Measurements from ENCODE around the gene SAMD4B.
A peak's percentile ranks its signal among the peaks of the same experiment; 100 is the strongest.
"Not testable (repeated sequence)": the region's sequence is repeated elsewhere in the genome, so short reads cannot be mapped to it uniquely, and the experiment has no call there.

Gene SAMD4B

DNA sequence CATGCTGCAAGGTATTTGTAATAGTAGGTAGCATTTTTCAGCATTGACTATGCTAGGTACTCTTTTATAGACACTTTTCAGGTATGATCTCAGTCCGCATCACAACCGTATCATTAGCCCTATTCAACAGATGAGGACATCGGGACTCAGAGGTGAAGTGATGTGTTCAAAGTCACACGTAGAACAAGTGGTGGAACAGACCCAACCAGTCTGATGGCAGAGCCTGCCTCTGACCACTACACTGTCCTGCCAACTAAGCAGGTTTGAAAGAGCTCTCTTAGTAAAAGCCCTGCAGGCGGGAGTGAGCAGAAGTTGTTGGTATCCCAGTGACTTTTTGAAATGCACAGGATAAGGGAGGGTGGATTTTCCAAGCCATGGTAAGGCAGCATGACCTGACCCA lies 28.5 kb downstream of the SAMD4B start:
- no peak for DNase-seq (ENCODE audit: low read depth)

DNA sequence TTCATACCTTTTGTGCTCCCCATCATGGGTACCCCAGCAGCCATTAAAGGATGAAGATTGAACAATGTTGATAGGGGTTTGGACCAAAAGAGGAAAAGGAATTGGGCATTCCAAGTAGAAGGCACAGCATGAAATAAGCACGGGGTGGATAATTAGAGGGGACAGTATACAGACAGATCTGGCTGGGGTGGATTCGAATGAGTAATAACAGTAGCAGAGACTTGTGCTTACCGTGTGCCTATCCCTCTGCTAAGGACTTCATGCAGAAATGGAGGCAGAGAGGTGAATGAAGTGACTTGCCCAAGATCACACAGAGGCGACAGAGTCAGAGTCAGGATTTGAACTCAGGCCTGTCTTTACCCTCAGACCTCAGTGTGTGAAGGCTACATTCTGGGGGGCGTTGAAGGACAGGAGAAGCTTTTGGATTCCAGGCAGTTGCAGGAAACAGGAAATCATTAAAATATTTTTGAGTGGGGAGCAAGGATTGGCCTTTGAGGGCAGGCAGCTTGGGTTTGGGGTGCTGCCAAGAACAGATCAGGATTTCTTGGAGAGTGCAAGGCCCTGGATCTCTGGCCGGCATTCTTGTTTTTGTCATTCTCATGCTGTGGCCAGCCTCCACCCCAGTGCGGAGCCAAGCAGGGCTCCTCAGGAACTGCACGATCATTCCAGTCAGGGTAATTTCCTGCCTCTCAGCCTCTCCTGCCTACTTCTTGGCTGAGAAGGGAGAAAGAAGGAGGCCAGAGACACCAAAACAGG lies 30.0 kb downstream of the SAMD4B start:
- DNase-seq (ENCODE audit: low read depth) = no peak

DNA sequence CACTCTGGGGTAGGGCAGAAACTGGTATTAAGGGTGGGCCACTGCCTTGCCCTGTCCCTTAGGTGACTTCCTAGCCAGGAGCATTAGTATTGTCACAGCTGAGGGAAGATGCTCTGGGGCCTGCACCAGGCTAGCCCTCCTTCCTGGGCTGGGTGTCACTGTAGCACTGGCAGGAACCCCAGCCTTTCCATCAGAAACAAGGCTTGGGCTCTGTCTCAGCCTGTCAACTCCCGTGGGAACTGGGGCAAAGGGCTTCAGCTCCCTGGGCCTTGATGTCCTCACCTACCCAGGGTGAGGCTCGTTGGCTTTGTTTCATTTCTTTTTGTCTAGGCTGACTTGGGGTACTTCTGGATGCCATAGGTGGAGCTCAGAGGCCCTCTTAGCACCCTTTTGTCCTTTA lies 30.7 kb downstream of the SAMD4B start:
- DNase-seq (ENCODE audit: low read depth) = no peak

DNA sequence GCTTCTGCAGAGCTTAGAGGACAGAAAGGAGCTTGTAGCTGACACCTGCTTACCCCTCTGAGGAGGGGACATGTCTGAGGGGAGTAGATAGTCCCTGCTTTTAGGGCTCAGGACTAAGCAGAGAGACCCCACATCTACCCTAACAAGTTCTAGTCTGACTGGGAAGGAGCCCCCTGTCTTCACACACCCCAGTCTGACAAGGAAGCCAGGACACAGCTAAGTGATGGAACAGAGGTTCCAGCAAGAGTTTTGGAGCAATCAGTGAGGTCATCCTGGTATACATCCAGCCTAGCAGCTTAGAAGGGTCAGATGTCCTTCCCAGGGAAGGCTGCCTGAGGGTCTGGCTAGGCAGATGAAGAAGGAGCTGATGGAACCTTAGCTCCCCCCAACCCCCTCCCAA lies 33.7 kb downstream of the SAMD4B start:
- DNase-seq (ENCODE audit: low read depth) = no peak

DNA sequence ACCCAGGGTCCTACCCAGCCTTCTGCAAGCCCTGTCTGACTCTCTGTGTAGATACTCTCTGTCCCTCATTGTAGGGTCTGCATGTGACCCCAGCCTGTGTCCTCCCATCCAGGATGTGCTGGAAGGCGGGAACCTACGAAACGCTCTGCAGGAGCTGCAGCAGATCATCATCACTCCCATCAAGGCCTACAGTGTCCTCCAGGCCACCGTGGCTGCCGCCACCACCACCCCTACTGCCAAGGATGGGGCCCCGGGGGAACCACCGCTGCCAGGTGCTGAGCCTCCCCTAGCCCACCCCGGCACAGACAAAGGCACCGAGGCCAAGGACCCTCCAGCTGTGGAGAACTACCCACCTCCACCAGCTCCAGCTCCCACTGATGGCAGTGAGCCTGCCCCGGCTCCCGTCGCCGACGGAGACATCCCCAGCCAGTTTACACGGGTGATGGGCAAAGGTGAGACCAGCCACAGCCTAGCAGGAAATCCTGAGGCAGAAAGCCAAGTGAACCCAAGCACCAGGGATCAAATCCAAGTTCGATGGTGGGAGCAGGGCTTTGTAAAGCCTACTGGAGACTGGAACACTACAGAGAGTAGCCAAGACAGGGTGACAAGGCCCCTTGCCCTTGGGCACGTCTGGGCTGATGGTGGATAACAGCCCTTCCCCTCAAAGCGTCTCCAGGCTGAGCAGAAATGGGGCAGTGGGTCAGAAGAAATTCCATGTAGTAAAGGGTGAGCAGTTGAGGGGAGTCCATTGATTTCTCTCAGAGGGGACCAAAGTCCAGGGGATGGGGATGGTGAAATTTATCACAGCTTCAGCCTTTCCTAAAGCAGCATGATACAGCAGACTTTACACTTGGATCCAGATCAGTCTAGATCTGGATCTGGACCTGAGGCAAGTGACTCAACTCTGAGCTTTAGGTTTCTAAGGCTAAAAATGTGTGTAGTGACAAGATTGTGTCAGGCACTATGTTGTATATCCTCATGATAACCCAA lies 35.4 kb downstream of the SAMD4B start:
- DNase-seq (ENCODE audit: low read depth) = no peak

DNA sequence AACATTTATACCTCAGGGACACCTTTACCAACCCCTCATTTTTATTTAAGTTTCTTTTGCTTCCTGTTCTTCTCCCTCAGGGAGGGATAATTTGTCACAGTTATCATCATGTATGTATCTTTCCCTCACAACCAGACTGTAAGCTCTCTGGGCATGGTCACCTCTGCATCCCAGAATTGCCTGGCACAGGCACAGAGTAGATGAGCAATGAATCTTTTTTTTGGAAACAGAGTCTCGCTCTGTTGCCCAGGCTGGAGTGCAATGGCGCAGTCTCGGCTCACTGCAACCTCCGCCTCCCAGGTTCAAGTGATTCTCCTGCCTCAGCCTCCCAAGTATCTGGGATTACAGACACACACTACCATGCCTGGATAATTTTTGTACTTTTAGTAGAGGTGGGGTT lies 37.1 kb downstream of the SAMD4B start:
- DNase-seq (ENCODE audit: low read depth) = not testable (repeated sequence)

DNA sequence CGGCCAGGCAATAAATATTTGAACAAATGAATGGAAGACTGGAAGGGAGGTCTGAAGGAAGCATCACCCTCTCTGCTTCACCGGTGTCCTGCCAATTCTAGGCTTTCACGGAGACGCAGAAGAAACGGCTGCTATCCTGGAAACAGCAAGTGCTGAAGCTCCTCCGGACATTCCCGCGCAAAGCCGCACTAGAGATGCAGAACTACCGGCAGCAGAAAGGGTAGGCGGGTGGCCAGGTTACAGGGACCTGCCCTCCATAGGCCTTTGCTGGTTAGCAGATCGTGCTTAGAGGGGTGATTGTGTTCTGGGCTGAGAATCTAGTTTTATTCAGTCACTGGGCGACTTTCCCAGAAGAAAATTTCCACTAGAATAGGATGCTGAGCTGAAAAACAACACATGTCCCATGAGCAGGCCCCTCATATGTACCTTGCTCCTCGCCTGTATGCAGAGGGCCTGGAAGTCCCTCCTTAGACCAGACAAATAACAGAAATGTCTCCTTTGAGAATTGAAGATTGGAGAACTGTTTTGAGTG lies 37.7 kb downstream of the SAMD4B start:
- DNase-seq (ENCODE audit: low read depth) = no peak

DNA sequence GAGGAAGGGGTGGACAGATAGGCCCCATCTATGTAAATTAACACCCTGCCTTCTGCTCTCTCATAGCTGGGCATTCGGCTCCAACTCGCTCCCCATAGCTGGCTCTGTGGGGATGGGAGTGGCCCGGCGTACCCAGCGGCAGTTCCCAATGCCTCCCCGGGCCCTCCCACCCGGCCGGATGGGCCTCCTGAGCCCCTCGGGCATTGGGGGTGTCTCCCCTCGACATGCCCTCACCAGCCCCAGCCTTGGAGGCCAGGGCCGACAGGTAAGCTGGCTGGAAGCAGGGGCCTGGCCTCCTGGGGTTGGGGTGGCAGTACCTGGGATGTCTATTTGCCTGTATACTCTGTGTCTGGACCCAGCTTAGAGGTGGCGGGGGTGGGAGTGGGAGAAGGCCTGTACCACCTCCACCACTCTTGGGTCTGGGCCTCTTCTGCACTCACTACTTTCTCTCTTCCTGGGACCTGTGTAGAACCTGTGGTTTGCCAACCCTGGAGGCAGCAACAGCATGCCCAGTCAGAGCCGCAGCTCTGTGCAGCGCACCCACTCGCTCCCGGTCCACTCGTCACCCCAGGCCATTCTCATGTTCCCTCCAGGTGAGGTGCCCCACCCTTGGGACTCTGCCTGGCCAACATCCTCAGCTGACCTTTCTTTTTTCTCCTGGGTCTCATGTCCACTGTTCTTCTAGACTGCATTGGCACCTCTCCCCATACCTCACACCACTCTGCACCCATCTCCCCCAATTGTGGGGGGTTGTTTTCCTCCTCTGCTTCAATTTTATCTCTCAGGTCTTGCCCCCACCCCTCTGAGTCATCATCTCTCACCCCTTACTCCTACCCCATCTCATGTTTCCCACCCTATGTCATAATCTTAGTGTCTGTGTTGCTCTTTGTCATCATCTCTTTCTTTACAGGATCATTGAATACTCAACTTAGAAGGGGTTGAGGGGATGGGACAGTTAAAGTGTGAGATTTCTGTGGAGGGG lies 38.6 kb downstream of the SAMD4B start:
- no peak for DNase-seq (ENCODE audit: low read depth)

DNA sequence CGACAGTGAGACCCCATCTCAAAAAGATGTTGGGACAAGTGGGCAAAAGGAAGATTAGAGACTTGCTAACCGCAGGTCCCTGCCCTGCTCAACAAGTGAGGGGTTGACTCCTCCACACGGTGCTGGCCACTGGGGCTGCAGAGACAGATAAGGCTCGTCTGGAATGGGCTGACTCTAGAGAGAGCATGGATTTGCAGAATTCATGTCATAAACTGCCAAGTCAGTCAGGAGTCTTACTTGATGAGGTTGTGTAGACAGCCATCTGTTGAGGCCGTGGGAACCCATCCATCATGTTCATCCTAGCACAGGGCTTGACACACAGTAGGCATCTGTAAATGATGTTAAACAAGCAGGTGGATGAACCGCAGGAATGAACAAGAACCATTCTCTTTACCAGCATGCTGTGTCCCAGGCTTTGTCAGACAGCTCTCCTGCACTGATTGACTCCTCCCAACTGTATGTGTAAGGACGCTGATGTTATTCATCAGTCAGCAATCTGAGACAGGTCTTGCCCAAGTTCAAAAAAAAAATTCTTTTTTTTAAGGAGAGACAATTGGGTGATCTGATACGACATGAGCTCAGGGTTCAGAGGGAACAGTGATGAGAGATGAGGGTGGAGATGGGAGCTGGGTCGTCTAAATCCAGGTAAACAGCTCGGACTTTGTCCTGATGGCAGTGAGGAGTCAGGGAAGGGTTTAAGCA lies 39.8 kb downstream of the SAMD4B start:
- DNase-seq (ENCODE audit: low read depth) = no peak

DNA sequence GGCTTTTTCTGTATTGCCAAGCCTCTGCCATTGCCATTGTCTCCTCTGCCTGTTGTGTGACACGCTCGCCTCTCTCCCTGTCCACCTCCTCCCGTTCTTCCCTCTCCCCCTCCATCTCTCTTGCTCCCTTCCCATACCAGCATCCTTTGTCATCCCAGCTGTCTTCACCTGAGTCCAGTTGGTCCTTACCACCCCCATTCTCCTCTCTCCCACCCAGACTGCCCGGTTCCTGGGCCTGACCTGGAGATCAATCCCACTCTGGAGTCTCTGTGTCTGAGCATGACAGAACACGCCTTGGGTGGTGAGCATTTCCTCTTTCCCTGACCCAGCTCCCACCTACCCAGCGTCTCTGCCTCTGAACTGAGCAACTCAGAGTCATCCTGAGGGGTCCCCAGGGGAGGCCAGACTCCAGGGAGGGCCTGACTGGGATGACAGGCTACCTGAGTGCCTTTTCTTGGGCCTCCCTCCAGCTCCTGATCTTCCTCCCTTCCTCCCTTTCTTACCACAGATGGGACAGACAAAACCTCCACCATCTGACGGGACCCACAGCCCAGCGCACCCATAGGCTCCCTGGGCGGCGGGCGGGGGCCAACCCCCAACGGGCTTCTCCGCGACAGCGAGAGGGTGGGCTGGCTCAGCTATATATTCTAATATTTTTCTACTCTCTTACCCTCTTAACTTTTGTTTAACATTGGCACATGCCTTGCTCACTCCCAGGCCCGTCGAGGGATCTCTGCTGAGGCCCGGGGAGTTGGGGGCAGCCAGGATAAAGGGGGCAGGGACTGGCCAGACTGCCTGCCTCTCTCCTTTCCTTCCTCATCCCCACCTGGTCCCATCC lies 41.0 kb downstream of the SAMD4B start:
- DNase-seq (ENCODE audit: low read depth) = no peak

DNA sequence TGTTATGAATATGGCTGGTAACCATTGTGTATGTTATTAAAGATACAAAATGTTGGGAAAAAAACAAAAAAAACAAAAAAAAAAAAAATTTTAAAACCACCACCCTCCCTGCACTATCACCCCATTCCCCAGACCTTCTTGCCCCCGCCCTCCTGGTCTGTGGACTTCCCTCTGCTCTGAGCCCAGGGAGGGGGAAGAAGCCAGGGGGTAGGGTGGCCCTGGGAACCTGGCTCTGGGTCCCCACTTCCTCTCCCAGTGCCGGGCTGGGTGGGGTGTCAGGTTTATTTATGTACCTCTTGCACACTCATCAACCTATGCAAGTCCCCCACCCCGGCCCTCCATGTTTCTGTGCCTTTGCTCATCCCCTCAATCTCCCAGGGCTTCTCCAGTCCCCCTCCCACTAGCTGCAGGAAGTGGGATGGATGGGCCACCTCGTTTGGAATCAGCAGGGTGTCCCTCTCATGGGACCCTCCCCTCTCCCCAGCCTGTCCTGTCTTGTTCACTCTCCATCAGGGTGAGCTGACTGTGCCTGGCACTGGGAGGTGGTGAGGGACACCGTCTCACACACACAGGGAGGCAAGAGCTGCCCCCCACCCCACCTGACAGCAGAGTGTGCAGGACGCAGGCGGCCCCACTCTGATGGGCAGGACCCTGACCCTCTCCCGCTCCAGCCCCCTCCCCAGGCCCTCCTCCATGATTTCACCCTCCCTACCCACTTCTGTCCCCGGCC lies 42.8 kb downstream of the SAMD4B start:
- no peak for DNase-seq (ENCODE audit: low read depth)

DNA sequence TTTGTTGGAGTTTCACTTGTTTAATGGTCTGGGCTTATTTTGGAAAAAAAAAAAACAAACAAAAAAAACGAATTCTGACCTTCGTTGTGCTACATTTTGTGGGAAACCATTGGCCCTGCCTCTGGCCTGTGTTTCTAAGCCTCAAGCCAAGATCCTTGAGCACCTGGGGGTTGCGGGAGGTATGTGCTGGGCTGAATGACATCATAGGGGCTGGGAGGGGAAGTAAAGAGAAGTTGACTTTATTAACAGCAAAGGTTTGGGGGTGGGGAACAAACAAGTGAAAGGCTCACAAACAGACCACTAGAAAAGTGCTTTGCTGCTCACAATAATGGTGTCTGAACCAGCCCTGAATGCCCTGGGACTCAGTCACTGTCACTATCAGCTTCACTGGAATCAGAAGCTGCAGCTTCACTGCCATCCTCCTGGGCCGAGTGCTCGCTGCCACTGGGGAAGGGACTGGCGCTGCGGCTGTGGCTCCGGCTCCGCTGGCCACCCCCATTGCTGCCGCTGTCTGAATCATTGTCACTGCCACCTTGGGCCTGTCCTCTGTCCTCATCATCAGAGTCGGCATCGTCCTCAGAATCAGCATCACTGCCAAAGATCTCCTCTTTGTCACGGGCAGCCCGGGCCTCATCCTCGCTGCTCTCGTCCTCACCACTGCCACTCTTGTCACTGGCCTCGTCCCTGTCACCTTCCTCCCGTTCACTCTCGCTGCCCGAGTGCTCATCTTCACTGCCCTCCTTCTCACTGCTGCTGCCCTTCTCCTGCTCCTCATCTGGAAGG lies 43.6 kb downstream of the SAMD4B start:
- DNase-seq (ENCODE audit: low read depth) = no peak

DNA sequence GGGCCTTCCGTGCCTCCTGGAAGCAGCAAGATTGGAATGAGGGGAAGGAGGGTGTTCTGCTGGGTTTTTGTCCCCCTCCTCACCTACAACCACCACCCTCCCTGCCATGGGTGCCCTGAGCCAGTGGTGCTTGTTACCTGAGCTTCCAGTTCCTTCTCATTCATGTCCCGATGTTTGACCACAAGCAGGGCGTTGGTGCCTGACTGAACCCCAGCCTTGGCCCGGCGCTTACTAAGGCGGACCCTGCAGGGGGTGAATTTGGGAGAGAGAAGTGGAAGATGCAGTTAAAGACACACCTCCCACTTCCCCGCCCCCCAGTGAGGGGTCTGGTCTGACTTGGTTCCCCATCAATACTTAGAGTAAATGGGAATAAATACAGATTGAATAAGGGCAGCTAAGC lies 44.3 kb downstream of the SAMD4B start:
- no peak for DNase-seq (ENCODE audit: low read depth)

DNA sequence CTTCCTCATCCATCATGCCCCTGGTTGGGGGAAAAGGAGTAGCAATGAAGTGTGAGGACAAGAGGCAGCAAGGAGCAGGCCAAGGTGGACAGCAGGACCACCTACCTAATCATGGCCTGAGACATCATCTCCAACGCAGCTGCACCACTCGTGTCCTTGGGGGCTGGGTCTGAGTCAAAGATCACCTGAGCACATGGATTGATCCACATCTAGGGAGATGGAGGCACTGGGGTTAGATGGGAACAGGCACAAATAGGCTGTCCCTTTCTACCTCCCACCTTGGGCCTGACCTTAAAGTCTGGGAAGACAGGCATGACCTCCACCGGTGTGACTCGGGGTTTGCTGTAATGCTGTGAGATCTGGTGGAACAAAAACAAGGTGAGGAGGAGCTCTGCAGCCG lies 46.4 kb downstream of the SAMD4B start:
- no peak for DNase-seq (ENCODE audit: low read depth)

DNA sequence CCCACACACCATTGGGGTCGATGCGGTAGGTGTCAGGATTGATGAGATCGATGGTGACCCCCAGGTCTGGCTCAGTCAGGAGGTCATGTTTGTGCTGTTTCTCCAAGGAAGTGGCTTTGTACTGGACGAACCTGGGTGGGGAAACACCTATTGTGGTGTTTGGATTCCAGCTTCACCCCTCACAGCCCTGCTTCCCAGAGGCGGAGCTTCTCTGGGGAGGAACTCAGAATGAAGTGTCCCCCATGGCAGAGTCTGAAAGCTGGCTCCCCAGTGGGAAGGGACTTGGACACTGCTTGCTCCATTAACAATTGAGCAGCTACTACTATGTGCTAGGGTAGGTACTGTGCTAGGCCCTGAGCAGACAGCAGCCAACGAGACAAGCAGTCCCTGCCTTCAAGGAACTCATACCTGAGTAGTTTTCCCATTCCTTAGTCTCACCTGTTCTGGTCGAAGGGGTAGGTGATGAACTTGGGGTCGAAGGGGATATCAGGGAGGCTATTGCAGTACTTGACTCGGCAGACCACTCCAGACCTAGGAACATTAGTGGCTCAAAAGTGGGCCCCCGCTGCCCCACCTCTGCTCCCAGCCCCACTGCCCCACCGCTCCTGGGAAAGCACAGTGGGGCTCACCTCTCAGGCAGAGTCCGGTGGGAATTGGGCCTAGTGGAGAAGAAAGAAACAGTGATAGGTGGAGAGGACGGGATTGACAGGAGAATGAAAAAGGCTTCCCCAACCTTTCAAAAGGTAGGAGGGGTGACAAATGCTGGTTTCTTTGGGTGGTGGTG lies 47.6 kb downstream of the SAMD4B start:
- DNase-seq (ENCODE audit: low read depth) = no peak

DNA sequence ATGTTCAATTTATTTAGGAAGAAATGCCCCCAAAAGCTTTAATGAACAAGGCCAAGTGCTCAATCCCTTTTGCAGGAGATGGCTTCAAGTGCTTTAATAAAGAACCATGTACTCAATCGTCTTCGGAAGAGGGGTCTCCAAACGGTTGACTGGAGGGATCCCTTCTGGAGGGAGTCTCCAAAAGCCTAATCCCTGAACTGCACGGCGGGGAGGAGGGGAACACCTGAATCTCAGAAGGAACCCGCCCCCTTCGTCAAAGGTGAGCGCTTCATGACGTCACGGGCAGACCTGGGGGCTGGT lies 48.2 kb downstream of the SAMD4B start:
- DNase-seq (ENCODE audit: low read depth) = peak; percentile 87

DNA sequence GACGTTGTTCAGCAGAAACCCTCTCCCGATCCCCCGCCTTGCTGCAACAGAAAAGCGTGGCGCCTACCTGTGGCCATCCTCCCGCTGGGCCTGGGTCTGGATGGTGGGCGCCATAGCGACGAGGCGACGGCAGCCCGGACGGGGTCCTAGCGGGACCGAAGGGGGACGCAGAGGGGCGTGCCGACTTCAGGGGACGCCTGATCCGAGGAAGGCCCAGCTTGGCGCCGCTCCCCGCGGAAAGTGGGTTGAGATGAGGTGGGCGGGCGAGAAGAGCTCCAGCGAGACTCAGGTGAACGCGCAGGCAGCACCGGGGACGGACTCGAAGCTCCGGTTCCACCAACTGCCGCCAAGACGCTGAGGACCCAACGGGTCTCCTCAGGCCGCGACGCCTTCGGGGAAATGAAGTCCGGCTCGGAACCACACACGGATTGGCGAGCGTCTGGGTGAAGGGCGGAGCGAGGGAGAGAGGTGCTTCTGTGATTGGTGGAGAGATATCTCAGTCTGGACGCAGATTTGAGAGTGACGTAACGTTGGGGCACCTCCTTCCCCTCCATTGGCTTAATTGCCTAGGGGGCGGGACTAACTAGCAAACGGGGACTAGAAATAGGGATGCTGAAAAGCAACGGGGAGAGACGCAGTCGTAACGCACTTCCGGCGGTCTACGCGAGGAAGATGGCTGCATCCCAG lies 48.7 kb downstream of the SAMD4B start, which contains the start of the genes MED29 and PAF1:
MED29 (plus strand) TSS at position 628 of the 687 bp plus-strand sequence; CDS start at position 673, 45 bp downstream.
PAF1 (minus strand) TSS at position 356 of the 687 bp plus-strand sequence; CDS start at position 114, 242 bp downstream.
- peak; percentile 96 for DNase-seq (ENCODE audit: low read depth)

Data from T follicular helper cell (primary cell).